ENCODE data around the gene RAD51AP1. TPM values are rescaled to one million over a fixed set of nuclear protein-coding genes. Genes with fewer than 3 reads are reported as not detected.
A peak's percentile ranks its signal among the peaks of the same experiment; 100 is the strongest.

The RAD51AP1 gene
- total RNA-seq, 1 donor from 2014 or later: 0.79 TPM

- H3K4me3 ChIP-seq (ENCODE audit: low read depth, low read length): peak overlapping the region; percentile 78
- TF ChIP-seq, protein P1, sequence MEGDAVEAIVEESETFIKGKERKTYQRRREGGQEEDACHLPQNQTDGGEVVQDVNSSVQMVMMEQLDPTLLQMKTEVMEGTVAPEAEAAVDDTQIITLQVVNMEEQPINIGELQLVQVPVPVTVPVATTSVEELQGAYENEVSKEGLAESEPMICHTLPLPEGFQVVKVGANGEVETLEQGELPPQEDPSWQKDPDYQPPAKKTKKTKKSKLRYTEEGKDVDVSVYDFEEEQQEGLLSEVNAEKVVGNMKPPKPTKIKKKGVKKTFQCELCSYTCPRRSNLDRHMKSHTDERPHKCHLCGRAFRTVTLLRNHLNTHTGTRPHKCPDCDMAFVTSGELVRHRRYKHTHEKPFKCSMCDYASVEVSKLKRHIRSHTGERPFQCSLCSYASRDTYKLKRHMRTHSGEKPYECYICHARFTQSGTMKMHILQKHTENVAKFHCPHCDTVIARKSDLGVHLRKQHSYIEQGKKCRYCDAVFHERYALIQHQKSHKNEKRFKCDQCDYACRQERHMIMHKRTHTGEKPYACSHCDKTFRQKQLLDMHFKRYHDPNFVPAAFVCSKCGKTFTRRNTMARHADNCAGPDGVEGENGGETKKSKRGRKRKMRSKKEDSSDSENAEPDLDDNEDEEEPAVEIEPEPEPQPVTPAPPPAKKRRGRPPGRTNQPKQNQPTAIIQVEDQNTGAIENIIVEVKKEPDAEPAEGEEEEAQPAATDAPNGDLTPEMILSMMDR (IDR thresholded peaks at IDR 0.05; ENCODE audit: insufficient read depth, low read length, severe bottlenecking): peak; percentile 98
- DNase-seq (ENCODE audit: low read depth): peak; percentile 87
- no peak for FAIRE-seq
- no peaks in the 10 kb centered on the region for H3K27me3 ChIP-seq (ENCODE audit: control insufficient read depth, insufficient read depth, low read length)
- H3K36me3 ChIP-seq (ENCODE audit: control insufficient read depth, insufficient read depth, low read length): peaks cover 2% of the 10 kb centered on the region
Observed at GRCh38 chr12:4604684-4605193, 66.0 kb downstream of the RAD51AP1 start.

DNA sequence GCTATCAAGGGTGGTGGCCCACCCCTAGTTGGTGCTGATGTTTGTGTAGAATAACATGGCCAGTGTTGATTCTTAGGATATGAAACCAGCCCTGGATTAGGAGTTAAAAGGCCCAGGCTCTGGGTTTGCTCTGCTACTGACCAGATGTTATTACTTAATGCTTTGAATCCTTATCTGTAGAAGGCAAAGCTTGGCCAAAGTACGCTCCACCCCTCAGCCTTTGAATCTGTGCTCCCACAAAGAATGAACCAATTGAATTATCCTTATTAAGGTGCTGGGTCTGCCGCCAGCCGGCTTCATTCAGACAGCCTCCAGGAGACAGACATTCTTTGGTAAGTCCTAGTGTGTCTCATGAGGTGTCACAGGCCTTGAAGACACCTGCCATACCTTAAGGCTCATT is 68.4 kb downstream of the RAD51AP1 start:
- H3K36me3 ChIP-seq (ENCODE audit: control insufficient read depth, insufficient read depth, low read length): peaks cover 6% of the 10 kb centered on the region
- TF ChIP-seq, protein P1 (IDR thresholded peaks at IDR 0.05; ENCODE audit: insufficient read depth, low read length, severe bottlenecking): no peak
- FAIRE-seq: no peak
- no peak for DNase-seq (ENCODE audit: low read depth)
- no peaks in the 10 kb centered on the region for H3K27me3 ChIP-seq (ENCODE audit: control insufficient read depth, insufficient read depth, low read length)
- H3K4me3 ChIP-seq (ENCODE audit: low read depth, low read length): no peak overlapping the region

DNA sequence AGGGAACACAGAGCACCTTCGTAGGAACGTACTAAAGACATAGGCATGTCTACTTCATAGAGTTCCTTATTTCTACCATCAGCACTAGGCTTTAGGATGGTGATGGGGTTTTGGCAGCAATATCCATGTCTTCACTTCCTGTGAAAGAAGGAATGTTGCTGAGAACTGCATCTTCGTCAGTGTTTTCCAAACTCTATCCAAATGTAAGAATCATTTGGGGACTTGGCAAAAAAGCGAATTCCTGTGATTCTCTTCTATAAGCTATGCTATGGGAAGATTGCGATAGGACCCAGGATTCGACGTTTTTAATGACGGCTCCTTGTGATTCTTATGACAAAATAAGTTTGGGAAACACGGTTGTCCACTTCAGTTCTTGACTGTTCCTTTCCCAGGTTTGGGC is 70.4 kb downstream of the RAD51AP1 start:
- FAIRE-seq (no peak), DNase-seq (ENCODE audit: low read depth) (no peak)
- H3K4me3 ChIP-seq (ENCODE audit: low read depth, low read length): no peak overlapping the region
- H3K27me3 ChIP-seq (ENCODE audit: control insufficient read depth, insufficient read depth, low read length): no peaks in the 10 kb centered on the region
- TF ChIP-seq, protein P1 (IDR thresholded peaks at IDR 0.05; ENCODE audit: insufficient read depth, low read length, severe bottlenecking): no peak
- peaks cover 6% of the 10 kb centered on the region for H3K36me3 ChIP-seq (ENCODE audit: control insufficient read depth, insufficient read depth, low read length)

Other genes with a start within 250 kb of the RAD51AP1 start
- 10.0 and 11.8 TPM in 2 replicates for gene TIGAR, start 217.7 kb upstream of the RAD51AP1 start, total RNA-seq
- not detected in 2 replicates for gene FGF23, start 159.2 kb upstream of the RAD51AP1 start, total RNA-seq
- not detected in 2 replicates for gene FGF6, start 93.1 kb upstream of the RAD51AP1 start, total RNA-seq
- gene DYRK4, start 23.3 kb downstream of the RAD51AP1 start, total RNA-seq: 20.0 and 57.7 TPM in 2 replicates
- 0.53 and 2.0 TPM in 2 replicates for gene AKAP3, start 110.2 kb downstream of the RAD51AP1 start, total RNA-seq
- 31.6 and 36.9 TPM in 2 replicates for gene NDUFA9, start 110.2 kb downstream of the RAD51AP1 start, total RNA-seq
- 0.13 TPM in 1 of 2 replicates, not detected in the other for gene GALNT8, start 181.5 kb downstream of the RAD51AP1 start, total RNA-seq

Data from bronchial epithelial cell (primary cell).